ENCODE measurements around the gene BTBD9.

DNA sequence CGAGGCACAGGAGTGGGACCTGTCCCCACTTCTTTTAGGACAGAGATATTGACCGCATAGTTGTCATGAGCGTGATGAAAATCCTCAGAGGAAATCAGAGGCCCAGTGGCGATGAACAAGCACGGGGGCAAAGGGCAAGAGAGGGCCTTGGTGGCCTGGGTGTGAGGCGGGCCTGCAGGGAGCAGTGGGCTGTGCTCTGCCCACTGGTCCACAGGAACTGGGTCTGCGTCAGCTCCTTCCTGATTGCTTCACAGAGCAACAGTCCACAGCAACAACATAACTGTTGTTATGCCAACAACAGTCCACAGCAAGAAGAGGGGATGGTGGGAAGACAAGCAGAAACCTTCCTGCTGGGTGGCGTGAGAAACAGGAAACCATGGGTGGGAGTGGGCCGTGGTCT, 484.6 kb downstream of the BTBD9 start:
- TF ChIP-seq, protein P1, sequence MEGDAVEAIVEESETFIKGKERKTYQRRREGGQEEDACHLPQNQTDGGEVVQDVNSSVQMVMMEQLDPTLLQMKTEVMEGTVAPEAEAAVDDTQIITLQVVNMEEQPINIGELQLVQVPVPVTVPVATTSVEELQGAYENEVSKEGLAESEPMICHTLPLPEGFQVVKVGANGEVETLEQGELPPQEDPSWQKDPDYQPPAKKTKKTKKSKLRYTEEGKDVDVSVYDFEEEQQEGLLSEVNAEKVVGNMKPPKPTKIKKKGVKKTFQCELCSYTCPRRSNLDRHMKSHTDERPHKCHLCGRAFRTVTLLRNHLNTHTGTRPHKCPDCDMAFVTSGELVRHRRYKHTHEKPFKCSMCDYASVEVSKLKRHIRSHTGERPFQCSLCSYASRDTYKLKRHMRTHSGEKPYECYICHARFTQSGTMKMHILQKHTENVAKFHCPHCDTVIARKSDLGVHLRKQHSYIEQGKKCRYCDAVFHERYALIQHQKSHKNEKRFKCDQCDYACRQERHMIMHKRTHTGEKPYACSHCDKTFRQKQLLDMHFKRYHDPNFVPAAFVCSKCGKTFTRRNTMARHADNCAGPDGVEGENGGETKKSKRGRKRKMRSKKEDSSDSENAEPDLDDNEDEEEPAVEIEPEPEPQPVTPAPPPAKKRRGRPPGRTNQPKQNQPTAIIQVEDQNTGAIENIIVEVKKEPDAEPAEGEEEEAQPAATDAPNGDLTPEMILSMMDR (IDR thresholded peaks at IDR 0.05), result no peak
- TF ChIP-seq POLR2AphosphoS5 (IDR thresholded peaks at IDR 0.05; ENCODE audit: insufficient read depth in 1 of 2, low read depth in 1 of 2), result no peak

Data from vagina (tissue), 2 donors.